ENCODE results near the gene ZCCHC14.

Gene ZCCHC14

GRCh38 chr16:87409153-87409552 lies 83.7 kb downstream of the ZCCHC14 start:
- H3K4me1 ChIP-seq (ENCODE audit: control insufficient read depth, low read length): no peaks in the 10 kb centered on the region
- no peaks in the 10 kb centered on the region for H3K27me3 ChIP-seq (ENCODE audit: control insufficient read depth, low read length)
- no peak overlapping the region for H3K4me3 ChIP-seq (ENCODE audit: low read length)
- no peak overlapping the region for H3K4me2 ChIP-seq (ENCODE audit: low read length)
- H4K20me1 ChIP-seq (ENCODE audit: control insufficient read depth, insufficient read depth, low read depth, low read length): no peaks in the 10 kb centered on the region
- H3F3A ChIP-seq (ENCODE audit: control insufficient read depth, insufficient read depth): peaks cover 11% of the 10 kb centered on the region; the same call in 1 of the 2 replicates
- peaks cover 12% of the 10 kb centered on the region for H3K36me3 ChIP-seq (ENCODE audit: control insufficient read depth, low read length)
- H3K9me3 ChIP-seq (ENCODE audit: control insufficient read depth, insufficient read depth, low read length): no peaks in the 10 kb centered on the region
- no peaks in the 10 kb centered on the region for H3K9me2 ChIP-seq (replicated peaks; ENCODE audit: control insufficient read depth, low read length)
- H3K27ac ChIP-seq (ENCODE audit: low read depth, low read length): no peak overlapping the region
- TF ChIP-seq CTCF (IDR thresholded peaks at IDR 0.05; ENCODE audit: low read depth, low read length, poor library complexity, severe bottlenecking) (no peak), EZH2phosphoT487 (IDR thresholded peaks at IDR 0.05; ENCODE audit: borderline replicate concordance, low read length) (no peak)
- H3K79me2 ChIP-seq (ENCODE audit: control insufficient read depth, low read length): no peaks in the 10 kb centered on the region

GRCh38 chr16:87407511-87408112 lies 85.2 kb downstream of the ZCCHC14 start:
- TF ChIP-seq EZH2phosphoT487 (IDR thresholded peaks at IDR 0.05; ENCODE audit: borderline replicate concordance, low read length): no peak
- no peak for TF ChIP-seq CTCF (IDR thresholded peaks at IDR 0.05; ENCODE audit: low read depth, low read length, poor library complexity, severe bottlenecking)
- no peak overlapping the region for H3K27ac ChIP-seq (ENCODE audit: low read depth, low read length)
- H3F3A ChIP-seq (ENCODE audit: control insufficient read depth, insufficient read depth): peaks cover 11% of the 10 kb centered on the region; the same call in 1 of the 2 replicates
- H3K36me3 ChIP-seq (ENCODE audit: control insufficient read depth, low read length): peaks cover 25% of the 10 kb centered on the region
- no peaks in the 10 kb centered on the region for H4K20me1 ChIP-seq (ENCODE audit: control insufficient read depth, insufficient read depth, low read depth, low read length)
- no peaks in the 10 kb centered on the region for H3K79me2 ChIP-seq (ENCODE audit: control insufficient read depth, low read length)
- no peak overlapping the region for H3K4me3 ChIP-seq (ENCODE audit: low read length)
- no peak overlapping the region for H3K4me2 ChIP-seq (ENCODE audit: low read length)
- no peaks in the 10 kb centered on the region for H3K4me1 ChIP-seq (ENCODE audit: control insufficient read depth, low read length)
- no peaks in the 10 kb centered on the region for H3K27me3 ChIP-seq (ENCODE audit: control insufficient read depth, low read length)
- no peaks in the 10 kb centered on the region for H3K9me2 ChIP-seq (replicated peaks; ENCODE audit: control insufficient read depth, low read length)
- H3K9me3 ChIP-seq (ENCODE audit: control insufficient read depth, insufficient read depth, low read length): no peaks in the 10 kb centered on the region

- no peaks in the 10 kb centered on the region for H3K4me1 ChIP-seq (ENCODE audit: control insufficient read depth, low read length)
- H3K79me2 ChIP-seq (ENCODE audit: control insufficient read depth, low read length): no peaks in the 10 kb centered on the region
- TF ChIP-seq EZH2phosphoT487 (IDR thresholded peaks at IDR 0.05; ENCODE audit: borderline replicate concordance, low read length): no peak
- no peak for TF ChIP-seq CTCF (IDR thresholded peaks at IDR 0.05; ENCODE audit: low read depth, low read length, poor library complexity, severe bottlenecking)
- peaks cover 11% of the 10 kb centered on the region; the same call in 1 of the 2 replicates for H3F3A ChIP-seq (ENCODE audit: control insufficient read depth, insufficient read depth)
- no peak overlapping the region for H3K4me3 ChIP-seq (ENCODE audit: low read length)
- no peaks in the 10 kb centered on the region for H3K9me3 ChIP-seq (ENCODE audit: control insufficient read depth, insufficient read depth, low read length)
- H4K20me1 ChIP-seq (ENCODE audit: control insufficient read depth, insufficient read depth, low read depth, low read length): no peaks in the 10 kb centered on the region
- H3K27ac ChIP-seq (ENCODE audit: low read depth, low read length): no peak overlapping the region
- H3K27me3 ChIP-seq (ENCODE audit: control insufficient read depth, low read length): no peaks in the 10 kb centered on the region
- no peaks in the 10 kb centered on the region for H3K9me2 ChIP-seq (replicated peaks; ENCODE audit: control insufficient read depth, low read length)
- no peak overlapping the region for H3K4me2 ChIP-seq (ENCODE audit: low read length)
- H3K36me3 ChIP-seq (ENCODE audit: control insufficient read depth, low read length): peaks cover 29% of the 10 kb centered on the region
Observed at GRCh38 chr16:87406495-87407088, 86.2 kb downstream of the ZCCHC14 start.

Data from DOHH2 (cell line).